Brain microvascular endothelial cell (primary cell): Measurements from ENCODE around the gene KMT5B.
A peak's percentile ranks its signal among the peaks of the same experiment; 100 is the strongest.

ENCODE experiments used
- DNase-seq: peaks from one replicate; pipeline ENCODE4 v3.0.0-alpha.2; 2020
- H3K27ac ChIP-seq: fragments of 250-450 bp; sonication (Bioruptor Pico); 2 replicates; pipeline ENCODE4 v1.5.1; 2020; ENCODE audit warnings: mild to moderate bottlenecking, moderate library complexity
- H3K27me3 ChIP-seq: fragments of 250-450 bp; sonication (Bioruptor Pico); replicated peaks from 2 replicates; pipeline ENCODE4 v1.5.1; 2020; ENCODE audit warnings: mild to moderate bottlenecking
- H3K36me3 ChIP-seq: fragments of 250-450 bp; sonication (Bioruptor Pico); replicated peaks from 2 replicates; pipeline ENCODE4 v1.5.1; 2020; ENCODE audit warnings: mild to moderate bottlenecking
- H3K4me3 ChIP-seq: 2 replicates; pipeline ENCODE4 v1.5.1; 2011; ENCODE audit warnings: low read depth, mild to moderate bottlenecking, control low read depth, low read length, moderate library complexity
- in situ Hi-C: cut with HindIII; loops from 2 replicates; pipeline ENCODE4 v1.10.0; 2017; ENCODE audit warnings: low sequenced_read_pairs, low pct_ligation_motif_present
- TF ChIP-seq, protein P1 (sequence below): IDR thresholded peaks from 2 replicates; pipeline ENCODE4 v1.5.1; 2011; ENCODE audit warnings: low read depth, mild to moderate bottlenecking, moderate library complexity, low read length, control low read depth, inconsistent platforms; ENCODE audit errors: missing control alignments

KMT5B gene

DNA sequence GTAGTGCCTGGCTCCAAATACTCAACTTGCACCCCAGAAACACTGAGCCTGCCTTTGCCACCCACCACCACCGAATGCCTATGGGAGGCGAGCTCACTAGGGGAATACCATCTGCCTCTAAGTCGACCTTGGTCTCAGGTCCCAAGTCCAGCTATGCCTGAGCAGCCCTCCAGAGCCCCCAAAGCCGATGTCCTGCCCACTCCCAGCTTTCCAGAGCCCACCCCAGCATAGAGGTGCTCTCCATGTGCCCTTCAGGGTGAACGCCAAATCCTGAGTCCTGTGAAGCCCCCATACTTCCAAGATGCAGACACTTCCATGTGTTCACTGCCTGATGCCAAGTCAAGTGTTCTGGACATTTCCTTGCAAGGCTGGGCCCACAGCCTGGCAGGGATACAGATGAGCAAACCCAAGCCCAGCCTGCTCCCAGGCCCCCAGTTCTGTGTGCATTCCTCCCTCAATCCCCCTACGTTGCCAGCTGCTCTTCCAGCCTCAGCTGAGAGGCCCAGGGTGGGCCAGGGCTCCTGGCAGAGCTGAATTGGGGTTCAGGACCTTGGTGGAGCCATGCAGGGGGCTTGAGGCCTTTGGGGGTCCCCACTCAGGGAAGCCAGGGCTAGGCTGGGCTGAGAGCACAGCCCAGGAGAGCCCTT is 2.6 kb upstream of the KMT5B start:
- Histone ChIP-seq H3K4me3 (no peak overlapping the region), H3K36me3 (no peaks in the 10 kb centered on the region), H3K27me3 (no peaks in the 10 kb centered on the region), H3K27ac (no peak overlapping the region)
- DNase-seq, result no peak
- TF ChIP-seq, protein P1, sequence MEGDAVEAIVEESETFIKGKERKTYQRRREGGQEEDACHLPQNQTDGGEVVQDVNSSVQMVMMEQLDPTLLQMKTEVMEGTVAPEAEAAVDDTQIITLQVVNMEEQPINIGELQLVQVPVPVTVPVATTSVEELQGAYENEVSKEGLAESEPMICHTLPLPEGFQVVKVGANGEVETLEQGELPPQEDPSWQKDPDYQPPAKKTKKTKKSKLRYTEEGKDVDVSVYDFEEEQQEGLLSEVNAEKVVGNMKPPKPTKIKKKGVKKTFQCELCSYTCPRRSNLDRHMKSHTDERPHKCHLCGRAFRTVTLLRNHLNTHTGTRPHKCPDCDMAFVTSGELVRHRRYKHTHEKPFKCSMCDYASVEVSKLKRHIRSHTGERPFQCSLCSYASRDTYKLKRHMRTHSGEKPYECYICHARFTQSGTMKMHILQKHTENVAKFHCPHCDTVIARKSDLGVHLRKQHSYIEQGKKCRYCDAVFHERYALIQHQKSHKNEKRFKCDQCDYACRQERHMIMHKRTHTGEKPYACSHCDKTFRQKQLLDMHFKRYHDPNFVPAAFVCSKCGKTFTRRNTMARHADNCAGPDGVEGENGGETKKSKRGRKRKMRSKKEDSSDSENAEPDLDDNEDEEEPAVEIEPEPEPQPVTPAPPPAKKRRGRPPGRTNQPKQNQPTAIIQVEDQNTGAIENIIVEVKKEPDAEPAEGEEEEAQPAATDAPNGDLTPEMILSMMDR, result no peak
- in situ Hi-C loops, result no loop called here

DNA sequence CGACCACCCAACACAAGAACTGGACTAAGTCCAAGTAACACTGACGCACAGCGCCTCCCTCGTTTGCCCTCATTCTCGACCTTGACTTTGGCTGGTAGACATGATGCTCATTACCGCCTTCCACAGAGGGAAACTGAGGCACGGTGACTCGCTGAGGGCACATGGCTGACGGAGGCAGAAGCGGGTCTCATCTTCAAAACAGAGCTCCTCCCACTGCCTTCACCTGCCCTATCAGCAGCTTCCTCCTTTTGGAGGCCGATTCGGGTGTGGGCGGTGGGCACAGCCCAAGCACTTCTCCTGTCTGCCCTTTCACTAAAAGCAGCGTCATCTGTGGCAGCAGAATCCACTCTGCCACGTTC is 2.0 kb upstream of the KMT5B start:
- in situ Hi-C loops, result no loop called here
- Histone ChIP-seq H3K27ac (no peak overlapping the region), H3K4me3 (no peak overlapping the region), H3K36me3 (no peaks in the 10 kb centered on the region), H3K27me3 (no peaks in the 10 kb centered on the region)
- DNase-seq, result no peak
- TF ChIP-seq, protein P1, result no peak

DNA sequence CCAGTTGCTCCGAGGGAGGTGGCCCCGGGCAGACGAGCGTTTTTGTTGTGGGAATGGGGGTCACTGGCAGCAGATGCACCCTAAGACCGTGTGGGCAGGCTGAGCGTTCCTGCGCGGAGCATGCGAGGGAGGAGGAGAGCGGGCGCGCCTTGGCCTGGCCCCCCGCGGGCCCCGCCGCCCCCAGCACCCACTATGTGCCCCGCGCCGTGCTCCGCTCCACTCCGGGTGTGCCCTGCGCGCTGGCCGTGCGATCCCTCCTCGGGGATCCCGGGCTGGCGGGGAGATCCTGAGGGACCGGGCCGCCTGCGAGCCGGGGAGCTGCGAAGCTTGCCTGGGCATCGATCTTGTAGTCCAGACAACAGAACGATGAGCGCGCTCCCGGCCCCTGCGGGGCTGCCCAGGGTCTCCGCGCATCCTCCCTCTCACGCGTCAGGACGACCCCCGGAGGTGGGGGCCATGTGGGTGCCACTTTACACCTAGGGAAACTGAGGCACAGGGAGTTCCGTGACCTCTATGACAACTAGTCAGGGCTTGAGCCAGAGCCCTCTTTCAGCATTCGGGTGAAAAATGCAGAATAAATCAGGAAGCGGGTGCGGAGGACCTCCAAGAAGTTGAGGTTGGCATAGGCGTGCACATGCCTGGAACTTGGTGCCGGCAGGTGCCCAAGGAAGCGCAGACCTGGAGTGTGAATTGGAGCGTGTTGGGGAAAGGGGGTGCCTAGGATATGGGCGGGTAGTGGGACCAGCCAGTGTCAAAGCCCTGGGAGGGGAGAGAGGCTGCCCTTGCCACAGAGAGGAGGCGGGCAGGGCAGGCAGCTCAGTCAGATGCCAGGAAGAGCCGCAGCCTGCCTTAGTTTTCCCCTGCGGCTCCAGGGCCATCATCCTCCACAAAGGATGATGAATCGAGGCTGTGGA is 1.3 kb upstream of the KMT5B start:
- Histone ChIP-seq H3K27ac (peak overlapping the region; percentile 99), H3K36me3 (no peaks in the 10 kb centered on the region), H3K4me3 (peak overlapping the region; percentile 83), H3K27me3 (no peaks in the 10 kb centered on the region)
- TF ChIP-seq, protein P1, result no peak
- in situ Hi-C loops, result no loop called here
- DNase-seq, result peak; percentile 3

DNA sequence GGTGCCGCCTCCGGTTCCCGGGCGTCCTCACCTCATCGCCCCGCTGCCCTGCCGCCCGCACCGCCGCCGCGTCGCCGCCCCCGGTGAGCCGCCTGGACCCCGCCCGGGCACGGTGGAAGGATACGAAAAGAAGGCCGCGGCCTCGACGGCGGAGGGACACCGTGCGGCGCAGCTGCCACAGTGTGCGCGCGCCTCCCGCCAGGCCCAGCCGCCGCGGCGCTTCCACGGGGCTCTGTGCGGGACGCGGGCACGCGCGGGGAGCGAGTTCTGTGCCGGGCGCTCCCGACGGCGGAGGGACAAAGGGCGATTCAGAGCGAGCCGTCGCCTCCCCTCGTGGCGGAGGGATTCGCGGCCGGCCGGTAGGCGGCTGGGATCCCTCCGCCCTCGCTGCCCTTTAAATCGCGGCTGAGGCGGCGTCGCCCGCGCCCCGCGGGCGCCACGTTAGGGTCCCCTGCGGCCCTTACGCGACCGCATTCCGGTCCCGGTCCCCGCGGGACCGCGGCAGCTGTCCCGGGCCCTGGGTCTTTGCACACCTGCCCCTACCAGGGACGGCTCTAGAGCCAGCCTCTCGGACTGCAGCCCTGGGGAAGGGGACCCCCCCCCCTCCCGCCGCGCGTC is 568 bp upstream of the KMT5B start:
- DNase-seq, result peak; percentile 85
- H3K27me3 ChIP-seq, result no peaks in the 10 kb centered on the region
- H3K27ac ChIP-seq, result peak overlapping the region; percentile 99
- no peaks in the 10 kb centered on the region for H3K36me3 ChIP-seq
- peak overlapping the region; percentile 83 for H3K4me3 ChIP-seq
- TF ChIP-seq, protein P1, result no peak
- in situ Hi-C loops, result no loop called here

DNA sequence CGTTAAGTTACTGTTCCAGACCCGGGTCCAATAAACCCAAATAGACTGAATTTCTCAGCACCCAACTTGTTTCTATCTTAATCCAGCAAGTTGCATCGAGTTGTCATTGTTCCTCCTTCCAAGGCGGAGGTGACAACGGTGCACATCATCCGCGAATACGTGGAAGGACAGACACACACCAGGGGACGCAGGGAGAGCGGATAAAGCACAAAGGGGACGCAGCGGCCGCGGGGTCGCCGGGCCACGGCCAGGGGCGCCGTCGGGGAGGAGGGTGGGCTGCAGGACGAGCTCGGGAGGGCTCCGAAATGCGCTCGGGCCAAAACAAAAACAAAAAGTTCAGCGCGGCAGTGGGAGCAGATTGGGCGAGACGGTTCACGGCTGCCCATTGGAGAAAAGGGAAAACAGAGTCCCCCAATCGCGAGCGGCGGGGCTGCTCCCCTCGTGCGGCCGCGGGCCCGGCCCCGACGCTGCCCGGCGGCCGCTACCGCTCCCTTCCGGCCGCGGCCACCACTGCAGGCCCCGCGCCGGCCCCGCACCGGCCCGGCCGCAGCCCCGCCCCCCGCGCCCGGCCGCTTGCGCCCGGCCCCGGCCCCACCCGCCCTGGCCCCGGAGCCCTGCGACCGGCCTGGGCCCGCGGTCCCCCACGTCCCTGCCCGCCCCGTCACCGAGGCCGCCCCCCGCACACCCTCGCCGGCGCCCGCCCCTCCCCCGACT is 518 bp downstream of the KMT5B start:
- Histone ChIP-seq H3K36me3 (no peaks in the 10 kb centered on the region), H3K27me3 (no peaks in the 10 kb centered on the region), H3K27ac (peak overlapping the region; percentile 99), H3K4me3 (peak overlapping the region; percentile 83)
- peak; percentile 44 for DNase-seq
- TF ChIP-seq, protein P1, result no peak
- in situ Hi-C loops, result no loop called here
